Fibroblast of villous mesenchyme (primary cell): ENCODE data around the gene GNA12. TPM values are rescaled to one million over a fixed set of nuclear protein-coding genes. Genes with fewer than 3 reads are reported as not detected.

Experiments used
- DNase-seq: peaks from one replicate; pipeline ENCODE4 v3.0.0-alpha.2; 2010; ENCODE audit warnings: low read depth
- H3K4me3 ChIP-seq: 2 replicates; pipeline ENCODE4 v1.5.1; 2011; ENCODE audit warnings: low read depth, mild to moderate bottlenecking, low read length
- total RNA-seq: library from RNA; depleted of rRNA; stranded (reverse); fragments of >200 nt; gene quantifications from 2 replicates; pipeline ENCODE4 v1.2.3, GENCODE V29; 2012
- TF ChIP-seq, protein P1 (sequence below): IDR thresholded peaks from 2 replicates; pipeline ENCODE4 v1.5.1; 2012; ENCODE audit warnings: low read depth, mild to moderate bottlenecking, low read length; ENCODE audit not compliant: insufficient read depth

Gene GNA12
- total RNA-seq, 1 donor: 46.2 TPM

DNA sequence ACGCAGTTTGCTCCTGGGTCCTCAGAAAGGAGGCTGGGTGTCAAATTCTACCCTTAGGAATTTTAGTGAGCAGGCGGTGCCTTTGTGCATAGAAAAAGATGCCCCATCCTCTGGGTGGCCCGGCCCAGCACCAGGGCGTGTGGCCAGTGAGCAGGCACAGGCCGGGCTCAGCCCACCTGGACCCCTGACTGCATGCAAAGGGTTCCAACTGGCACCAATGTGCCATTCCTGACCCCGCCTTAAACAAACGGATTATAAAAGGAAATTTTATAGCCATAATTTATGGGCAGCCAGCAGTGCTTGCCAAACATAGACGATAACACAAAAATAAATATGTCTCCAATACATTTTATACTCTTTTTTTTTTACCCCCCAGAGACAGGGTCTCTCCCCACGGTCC lies 40.1 kb upstream of the GNA12 start:
- DNase-seq: no peak
- TF ChIP-seq, protein P1, sequence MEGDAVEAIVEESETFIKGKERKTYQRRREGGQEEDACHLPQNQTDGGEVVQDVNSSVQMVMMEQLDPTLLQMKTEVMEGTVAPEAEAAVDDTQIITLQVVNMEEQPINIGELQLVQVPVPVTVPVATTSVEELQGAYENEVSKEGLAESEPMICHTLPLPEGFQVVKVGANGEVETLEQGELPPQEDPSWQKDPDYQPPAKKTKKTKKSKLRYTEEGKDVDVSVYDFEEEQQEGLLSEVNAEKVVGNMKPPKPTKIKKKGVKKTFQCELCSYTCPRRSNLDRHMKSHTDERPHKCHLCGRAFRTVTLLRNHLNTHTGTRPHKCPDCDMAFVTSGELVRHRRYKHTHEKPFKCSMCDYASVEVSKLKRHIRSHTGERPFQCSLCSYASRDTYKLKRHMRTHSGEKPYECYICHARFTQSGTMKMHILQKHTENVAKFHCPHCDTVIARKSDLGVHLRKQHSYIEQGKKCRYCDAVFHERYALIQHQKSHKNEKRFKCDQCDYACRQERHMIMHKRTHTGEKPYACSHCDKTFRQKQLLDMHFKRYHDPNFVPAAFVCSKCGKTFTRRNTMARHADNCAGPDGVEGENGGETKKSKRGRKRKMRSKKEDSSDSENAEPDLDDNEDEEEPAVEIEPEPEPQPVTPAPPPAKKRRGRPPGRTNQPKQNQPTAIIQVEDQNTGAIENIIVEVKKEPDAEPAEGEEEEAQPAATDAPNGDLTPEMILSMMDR: no peak
- H3K4me3 ChIP-seq: no peak overlapping the region

DNA sequence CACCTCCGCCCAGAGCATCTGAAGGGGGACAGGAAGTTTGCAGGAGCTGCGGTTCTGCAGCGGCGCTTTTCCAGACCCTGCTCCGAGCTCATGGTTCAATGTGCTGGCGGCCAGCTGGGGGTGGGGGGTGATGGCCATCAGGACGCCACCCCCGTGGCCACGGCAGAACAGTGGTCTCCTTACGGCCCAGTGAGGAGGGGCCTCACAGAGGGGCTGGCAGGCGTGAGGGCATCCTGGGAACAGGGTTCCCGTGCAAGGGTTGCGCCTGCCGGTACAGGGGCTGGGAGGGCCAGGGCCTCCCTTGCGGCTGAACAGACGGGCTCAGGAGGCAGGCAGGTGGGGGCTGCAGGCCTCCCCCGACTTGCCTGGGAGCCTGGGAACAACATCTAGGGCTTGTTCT lies 39.0 kb upstream of the GNA12 start:
- no peak overlapping the region for H3K4me3 ChIP-seq
- no peak for DNase-seq
- TF ChIP-seq, protein P1: no peak

DNA sequence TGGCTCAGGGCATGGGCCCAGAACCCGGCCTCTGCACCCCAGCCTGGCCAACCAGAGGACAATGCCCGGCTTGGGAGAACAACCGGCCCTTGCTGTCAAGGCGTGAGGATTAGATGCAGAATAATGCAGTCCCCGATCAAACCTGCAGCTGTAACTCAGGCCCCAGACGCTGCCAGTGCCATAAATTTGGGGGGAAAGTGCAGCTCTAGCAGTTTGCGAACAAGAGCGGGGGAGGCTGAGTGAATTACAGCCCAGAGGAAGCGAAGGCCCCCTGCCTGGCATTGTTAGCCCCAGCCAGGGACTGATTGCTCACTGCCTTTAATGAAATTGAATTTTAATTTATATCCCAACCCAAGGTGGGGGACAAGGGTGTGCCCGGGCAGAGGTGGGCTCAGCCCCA lies 38.0 kb upstream of the GNA12 start:
- TF ChIP-seq, protein P1: no peak
- DNase-seq: no peak
- H3K4me3 ChIP-seq: no peak overlapping the region

DNA sequence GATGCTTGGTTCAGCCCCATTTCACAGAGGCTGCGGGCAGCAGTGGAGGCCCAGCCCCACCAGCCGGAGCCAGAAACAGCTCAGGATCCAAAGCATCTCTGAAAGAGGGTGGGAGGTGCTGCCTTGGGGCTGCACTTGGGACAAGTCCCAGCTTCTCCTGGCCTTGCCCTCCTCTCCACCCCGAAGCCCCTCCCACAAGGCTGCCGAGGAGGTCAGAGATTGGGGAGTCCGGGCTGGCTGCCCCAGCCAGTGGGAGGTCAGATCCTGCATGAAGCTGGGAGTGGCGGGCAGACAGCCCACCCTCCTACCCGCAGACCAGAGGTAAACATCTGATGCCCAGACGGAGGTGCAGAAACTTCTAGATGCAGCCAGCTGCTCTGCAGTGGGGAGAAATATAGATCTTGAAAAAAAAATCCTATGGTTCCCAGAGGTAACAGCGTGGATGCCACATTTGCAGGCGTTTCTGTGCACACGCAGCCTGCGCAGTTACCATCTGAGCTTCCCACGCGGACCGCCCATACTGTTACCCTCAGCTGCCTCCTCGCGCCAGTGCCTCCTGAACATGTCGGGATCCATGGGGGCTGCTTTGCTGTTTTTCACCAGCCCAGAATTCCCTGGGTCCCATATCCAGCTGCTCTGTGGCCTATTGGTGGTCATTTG lies 36.9 kb upstream of the GNA12 start:
- DNase-seq: no peak
- no peak overlapping the region for H3K4me3 ChIP-seq
- TF ChIP-seq, protein P1: no peak

DNA sequence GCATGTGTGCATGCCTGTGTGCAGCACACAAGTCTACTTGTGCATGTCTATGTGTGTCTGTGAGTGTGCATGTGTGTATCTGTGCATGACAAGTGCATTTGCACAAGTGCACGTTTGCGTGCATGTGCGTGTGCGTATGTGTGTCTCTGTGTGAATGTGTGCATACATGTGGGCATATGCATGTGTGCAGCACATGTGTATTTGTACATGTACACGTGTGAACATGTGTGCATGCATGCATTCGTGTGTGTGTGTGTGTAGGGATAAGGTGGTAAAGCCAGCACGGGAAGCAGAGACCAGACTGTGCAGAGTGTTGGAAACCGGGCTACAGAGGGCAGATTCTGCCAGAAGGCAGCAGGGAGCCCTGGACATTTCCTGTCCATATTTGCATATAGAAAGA lies 35.9 kb upstream of the GNA12 start:
- no peak overlapping the region for H3K4me3 ChIP-seq
- no peak for DNase-seq
- TF ChIP-seq, protein P1: no peak

DNA sequence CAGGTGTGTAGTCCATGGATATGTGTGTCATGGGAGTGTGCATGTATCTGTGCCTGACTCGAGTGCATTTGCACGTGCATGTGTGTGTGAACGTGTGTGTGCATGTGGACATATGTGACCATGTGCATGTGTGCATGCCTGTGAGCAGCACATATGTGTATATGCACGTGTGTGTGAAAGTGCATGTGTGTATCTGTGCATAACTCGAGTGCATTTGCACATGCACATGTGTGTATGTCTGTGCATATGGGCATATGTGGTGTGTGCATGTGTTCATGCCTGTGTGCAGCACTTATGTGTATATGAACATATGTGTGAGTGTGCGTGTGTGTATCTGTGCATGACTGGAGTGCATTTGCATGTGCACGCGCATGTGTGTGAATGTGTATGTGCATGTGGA lies 35.2 kb upstream of the GNA12 start:
- H3K4me3 ChIP-seq: no peak overlapping the region
- no peak for DNase-seq
- TF ChIP-seq, protein P1: no peak

DNA sequence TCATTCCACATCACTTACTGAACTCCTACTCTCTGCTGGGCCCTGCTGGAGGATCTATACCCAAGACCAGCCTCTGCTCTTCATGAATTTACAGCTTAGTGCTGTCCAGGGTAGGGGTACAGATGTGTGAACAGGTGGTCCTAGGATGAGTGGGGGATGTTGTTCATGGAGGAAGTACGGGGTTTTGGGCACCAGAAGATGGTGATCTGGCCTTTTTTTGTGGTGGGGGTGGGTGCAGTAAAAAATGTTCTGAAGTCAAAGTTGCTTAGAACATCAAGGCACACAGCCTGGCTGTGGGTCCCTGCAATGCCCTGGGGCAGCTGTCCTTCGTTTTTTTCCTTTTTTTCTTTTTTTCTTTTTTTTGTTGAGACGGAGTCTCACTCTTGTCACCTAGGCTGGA lies 34.2 kb upstream of the GNA12 start:
- TF ChIP-seq, protein P1: no peak
- no peak overlapping the region for H3K4me3 ChIP-seq
- no peak for DNase-seq
